GM12801 (cell line): ENCODE results near the gene BSPRY.

Experiments
- CTCF ChIP-seq: IDR thresholded peaks from one replicate; pipeline ENCODE4 v1.5.1; 2011; ENCODE audit warnings: control low read depth; ENCODE audit not compliant: insufficient read length; ENCODE audit errors: extremely low read depth

BSPRY gene

GRCh38 chr9:113322671-113323070, 26.7 kb upstream of the BSPRY start:
- TF ChIP-seq CTCF: no peak

GRCh38 chr9:113326230-113326629, 23.1 kb upstream of the BSPRY start:
- no peak for TF ChIP-seq CTCF

GRCh38 chr9:113328045-113328782, 21.1 kb upstream of the BSPRY start:
- no peak for TF ChIP-seq CTCF

GRCh38 chr9:113331780-113332179, 17.6 kb upstream of the BSPRY start:
- no peak for TF ChIP-seq CTCF

- TF ChIP-seq CTCF: no peak
Observed at GRCh38 chr9:113337714-113338113, 11.6 kb upstream of the BSPRY start.

GRCh38 chr9:113340011-113340699, 9.2 kb upstream of the BSPRY start, which contains the start of gene WDR31:
Gene WDR31 (minus strand): TSS chr9:113340275. CDS start chr9:113332022, 8,253 bp downstream.
- TF ChIP-seq CTCF: no peak

GRCh38 chr9:113341712-113342410, 7.5 kb upstream of the BSPRY start:
- TF ChIP-seq CTCF: no peak
